Measurements from ENCODE around the gene YTHDF2.
"Not testable (repeated sequence)": the region's sequence is repeated elsewhere in the genome, so short reads cannot be mapped to it uniquely, and the experiment has no call there.

YTHDF2 gene

GRCh38 chr1:28759257-28759656 lies 22.5 kb downstream of the YTHDF2 start:
- no peak for DNase-seq (ENCODE audit: low read depth)

DNA sequence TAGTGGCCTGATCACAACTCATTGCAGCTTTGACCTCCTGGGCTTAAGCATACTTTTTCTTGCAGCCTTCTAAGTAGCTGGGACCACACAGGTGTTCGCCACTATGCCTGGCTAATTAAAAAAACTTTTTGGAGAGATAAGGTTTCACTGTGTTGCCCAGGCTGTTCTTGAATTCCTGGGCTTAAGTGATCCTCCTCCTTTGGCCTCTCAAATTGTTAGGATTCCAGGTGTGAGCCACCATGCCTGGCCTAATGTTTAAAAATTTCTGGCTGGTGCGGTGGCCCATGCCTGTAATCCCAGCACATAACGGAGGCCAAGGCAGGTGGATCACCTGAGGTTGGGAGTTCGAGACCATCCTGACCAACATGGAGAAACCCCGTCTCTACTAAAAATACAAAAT lies 24.4 kb downstream of the YTHDF2 start:
- DNase-seq (ENCODE audit: low read depth) = no peak

- no peak for DNase-seq (ENCODE audit: low read depth)
Measured at GRCh38 chr1:28766532-28767183, 29.9 kb downstream of the YTHDF2 start.

DNA sequence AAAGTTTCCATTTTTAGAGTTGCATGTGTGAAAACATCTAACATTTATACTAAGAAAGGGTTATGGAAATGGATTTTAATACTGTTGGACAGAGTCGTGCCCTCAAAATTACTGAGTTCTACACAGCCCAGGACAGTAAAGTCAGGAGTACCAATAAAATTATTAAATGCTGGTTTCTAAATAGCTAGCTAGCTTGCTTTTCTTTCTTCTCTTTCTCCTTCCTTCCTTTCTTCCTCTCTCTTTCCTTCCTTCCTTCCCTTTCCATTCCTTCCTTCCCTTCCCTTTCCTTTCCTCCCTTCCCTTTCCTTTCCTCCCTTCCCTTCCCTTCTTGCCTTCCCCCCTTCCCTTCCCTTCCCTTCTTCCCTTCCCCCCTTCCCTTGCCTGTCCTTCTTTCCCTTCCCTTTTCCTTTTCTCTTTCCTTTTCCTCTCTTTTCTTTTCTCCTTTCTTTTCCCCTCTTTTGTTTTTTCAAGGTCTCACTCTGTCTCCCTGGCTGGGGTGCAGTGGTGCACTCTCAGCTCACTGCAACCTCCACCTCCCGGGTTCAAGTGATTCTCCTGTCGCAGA lies 33.9 kb downstream of the YTHDF2 start:
- DNase-seq (ENCODE audit: low read depth) = no peak

GRCh38 chr1:28771921-28772320 lies 35.2 kb downstream of the YTHDF2 start:
- DNase-seq (ENCODE audit: low read depth) = not testable (repeated sequence)

DNA sequence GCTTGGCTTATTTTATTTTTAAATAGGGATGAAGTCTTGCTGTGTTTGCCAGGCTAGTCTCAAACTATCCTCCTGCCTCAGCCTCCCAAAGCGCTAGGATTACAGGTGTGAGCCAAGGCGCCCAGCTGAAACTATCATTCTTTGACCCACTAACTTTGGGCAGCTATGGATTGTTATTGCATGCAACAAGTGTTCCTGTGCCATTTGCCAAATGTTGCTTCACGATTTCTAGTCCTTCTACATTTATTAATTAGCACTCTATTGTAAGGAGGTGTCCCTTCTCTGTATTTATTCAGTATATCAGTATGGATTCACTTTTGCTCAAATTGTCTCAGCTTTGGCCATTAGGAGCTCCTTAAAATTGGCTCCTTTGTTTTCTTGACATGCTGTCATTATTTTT lies 36.4 kb downstream of the YTHDF2 start:
- no peak for DNase-seq (ENCODE audit: low read depth)

- no peak for DNase-seq (ENCODE audit: low read depth)
Measured at GRCh38 chr1:28775121-28775942, 38.6 kb downstream of the YTHDF2 start.

- DNase-seq (ENCODE audit: low read depth) = no peak
Measured at GRCh38 chr1:28776341-28776740, 39.6 kb downstream of the YTHDF2 start.

- DNase-seq (ENCODE audit: low read depth) = no peak
Measured at GRCh38 chr1:28778021-28778420, 41.3 kb downstream of the YTHDF2 start.

- DNase-seq (ENCODE audit: low read depth) = no peak
Measured at GRCh38 chr1:28779751-28780408, 43.1 kb downstream of the YTHDF2 start.

DNA sequence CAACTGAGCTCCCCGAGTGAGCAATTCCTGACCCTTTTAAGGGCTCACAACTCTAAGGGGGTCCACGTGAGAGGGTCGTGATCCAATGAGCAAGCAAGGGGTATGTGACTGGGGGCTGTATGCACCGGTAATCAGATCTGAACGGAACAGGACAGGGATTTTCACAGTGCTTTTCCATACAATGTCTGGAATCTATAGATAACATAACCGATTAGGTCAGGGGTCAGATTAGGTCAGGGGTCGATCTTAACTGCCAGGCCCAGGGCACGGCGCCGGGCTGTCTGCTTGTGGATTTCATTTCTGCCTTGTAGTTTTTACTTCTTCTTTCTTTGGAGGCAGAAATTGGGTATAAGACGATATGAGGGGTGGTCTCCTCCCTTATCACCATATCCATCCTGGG lies 44.6 kb downstream of the YTHDF2 start:
- DNase-seq (ENCODE audit: low read depth) = no peak

DNA sequence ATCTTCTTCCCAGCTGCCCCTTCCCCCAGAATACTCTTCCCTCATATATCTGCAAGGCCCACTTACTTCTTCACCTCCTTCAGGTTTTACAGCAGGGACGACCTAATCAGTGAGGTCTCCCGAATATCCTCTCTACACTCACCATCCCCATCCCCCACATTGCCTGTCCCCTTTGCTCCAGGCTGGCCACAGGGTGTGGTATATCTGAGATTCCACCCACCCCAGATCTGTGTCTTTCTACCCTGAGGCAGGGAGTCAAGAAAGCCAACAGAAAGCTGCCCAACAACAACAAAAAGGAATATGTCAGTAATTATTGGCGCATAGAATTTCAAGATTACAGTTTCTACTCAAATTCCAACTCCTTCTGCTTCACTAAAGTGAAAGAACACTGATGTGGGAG lies 45.3 kb downstream of the YTHDF2 start:
- no peak for DNase-seq (ENCODE audit: low read depth)

DNA sequence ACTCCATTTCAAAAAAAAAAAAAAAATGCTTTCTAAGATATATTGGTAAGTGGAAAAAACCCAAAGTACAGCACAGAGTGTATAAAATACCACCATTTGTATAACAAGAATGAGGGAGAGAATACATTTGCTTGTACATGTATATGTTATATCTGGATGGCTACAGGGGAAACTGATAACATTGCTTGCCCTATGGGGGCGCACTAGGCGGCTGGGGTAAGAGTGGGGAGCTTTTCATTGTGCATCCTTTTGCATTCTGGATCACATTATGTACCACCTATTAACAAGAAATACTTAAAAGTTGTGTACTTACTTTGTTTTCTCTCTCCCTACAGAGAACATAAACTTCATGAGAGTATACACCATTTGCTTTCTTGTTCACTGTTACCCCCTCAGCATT lies 46.6 kb downstream of the YTHDF2 start:
- no peak for DNase-seq (ENCODE audit: low read depth)

DNA sequence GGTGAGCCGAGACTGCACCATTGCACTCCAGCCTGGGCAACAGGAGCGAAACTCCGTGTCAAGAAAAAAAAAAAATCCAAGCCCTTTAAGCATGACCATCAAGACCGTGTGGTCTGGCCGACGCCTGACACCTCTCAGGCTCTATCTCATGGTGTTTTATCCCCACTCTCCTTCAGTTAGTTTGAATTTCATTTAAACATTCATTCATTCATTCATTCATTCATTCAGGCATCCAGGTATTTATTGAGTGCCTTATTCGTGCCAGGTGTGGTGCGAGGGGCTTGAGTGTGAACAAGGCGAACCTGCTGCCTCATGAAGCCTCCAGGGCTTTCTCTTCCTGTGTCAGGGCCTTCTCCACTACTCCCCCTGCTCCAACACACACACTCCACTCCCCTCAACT lies 52.7 kb downstream of the YTHDF2 start:
- DNase-seq (ENCODE audit: low read depth) = no peak

GRCh38 chr1:28789816-28790215 lies 53.1 kb downstream of the YTHDF2 start:
- DNase-seq (ENCODE audit: low read depth) = no peak

DNA sequence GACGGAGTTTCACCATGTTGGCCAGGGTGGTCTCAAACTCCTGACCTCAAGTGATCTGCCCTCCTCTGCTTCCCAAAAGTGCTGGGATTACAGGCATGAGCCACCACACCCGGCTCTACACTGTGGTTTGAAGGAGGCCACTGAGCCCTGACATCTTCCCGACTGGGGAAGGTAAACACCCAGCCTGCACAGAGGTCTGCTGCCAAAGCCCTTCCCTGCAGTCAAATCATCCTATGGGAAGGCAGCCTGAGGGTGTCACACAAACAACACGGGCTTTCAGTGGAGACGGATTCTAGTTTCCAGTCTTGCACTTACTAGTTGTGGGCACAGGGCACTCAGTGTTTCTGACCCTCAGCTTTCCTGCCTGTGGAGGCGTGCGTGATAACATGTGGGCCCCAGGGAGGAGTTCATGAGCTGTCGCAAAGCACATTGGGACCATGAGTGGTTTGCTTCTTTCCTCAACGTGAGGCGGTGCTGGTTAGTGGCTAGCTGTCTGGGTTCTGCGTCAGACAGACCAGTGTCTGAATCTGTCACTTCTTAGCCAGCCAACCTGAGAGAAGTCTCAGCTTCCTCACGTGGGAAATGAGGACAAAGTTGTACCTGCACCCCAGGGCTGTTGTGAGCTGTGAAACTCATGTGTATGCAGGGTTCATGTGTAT lies 53.8 kb downstream of the YTHDF2 start:
- DNase-seq (ENCODE audit: low read depth) = no peak

DNA sequence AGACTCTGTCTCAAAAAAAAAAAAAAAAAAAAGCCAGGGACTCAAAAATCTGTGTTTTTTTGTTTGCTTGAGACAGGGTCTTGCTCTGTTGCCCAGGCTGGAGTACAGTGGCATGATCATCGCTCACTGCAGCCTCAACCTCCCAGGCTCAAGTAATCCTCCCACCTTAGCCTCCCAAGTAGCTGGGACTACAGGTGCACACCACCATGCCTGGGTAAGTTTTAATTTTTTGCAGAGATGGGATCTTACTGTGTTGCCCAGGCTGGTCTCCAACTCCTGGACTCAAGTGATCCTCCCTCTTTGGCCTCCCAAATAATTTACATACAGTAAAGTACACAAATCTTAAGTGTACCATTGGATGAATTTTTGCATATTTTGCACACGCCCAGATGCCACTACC lies 55.2 kb downstream of the YTHDF2 start:
- DNase-seq (ENCODE audit: low read depth) = not testable (repeated sequence)

DNA sequence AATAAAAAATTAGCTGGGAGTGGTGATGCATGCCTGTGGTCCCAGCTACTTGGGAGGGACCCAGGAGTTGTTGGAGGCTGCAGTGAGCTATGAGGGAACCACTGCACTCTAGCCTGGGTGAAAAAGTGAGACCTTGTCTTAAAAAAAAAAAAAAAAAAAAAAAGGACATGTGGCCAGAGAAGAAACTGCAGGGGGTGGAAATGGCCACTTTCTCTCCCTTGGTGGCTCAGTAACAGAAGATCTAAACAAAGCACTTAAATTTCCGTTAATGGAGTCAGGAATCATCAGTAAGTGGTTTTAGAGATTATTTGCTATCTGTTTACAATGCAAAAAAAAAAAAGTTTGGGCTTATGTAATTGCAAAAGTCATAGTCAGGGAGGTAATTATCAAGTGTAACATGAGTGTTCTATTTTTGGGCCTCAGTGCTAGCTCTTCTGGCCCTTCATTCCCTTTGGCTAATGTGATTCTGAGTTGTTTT lies 55.9 kb downstream of the YTHDF2 start:
- DNase-seq (ENCODE audit: low read depth) = no peak

- DNase-seq (ENCODE audit: low read depth) = not testable (repeated sequence)
Measured at GRCh38 chr1:28794582-28794981, 57.8 kb downstream of the YTHDF2 start.

GRCh38 chr1:28796352-28797211 lies 59.8 kb downstream of the YTHDF2 start:
- DNase-seq (ENCODE audit: low read depth) = no peak

- DNase-seq (ENCODE audit: low read depth) = no peak
Measured at GRCh38 chr1:28800324-28800723, 63.6 kb downstream of the YTHDF2 start.

All from non-pigmented ciliary epithelial cell (primary cell).